Liver (tissue), 3 donors: Measurements from ENCODE around the gene TNFSF12.

ENCODE experiments used
- EGR1 ChIP-seq, 2 donors: IDR thresholded peaks; 2 replicates each; pipeline ENCODE4 v1.6.1; 2016 to 2018; ENCODE audit warnings: antibody characterized with exemption in 2 of 2, low read depth in 2 of 2
- HNF4G ChIP-seq: IDR thresholded peaks from 2 replicates; pipeline ENCODE4 v1.6.1; 2016; ENCODE audit warnings: antibody characterized with exemption
- JUND ChIP-seq, 2 donors: IDR thresholded peaks; 2 replicates each; pipeline ENCODE4 v1.6.1; 2016; ENCODE audit warnings: antibody characterized with exemption in 2 of 2
- MAX ChIP-seq: IDR thresholded peaks from 2 replicates; pipeline ENCODE4 v1.6.1; 2016; ENCODE audit warnings: antibody characterized with exemption
- RAD21 ChIP-seq, 2 donors: IDR thresholded peaks; 2 replicates each; pipeline ENCODE4 v1.6.1; 2016; ENCODE audit warnings: antibody characterized with exemption in 2 of 2, mild to moderate bottlenecking in 2 of 2
- REST ChIP-seq: IDR thresholded peaks from 2 replicates; pipeline ENCODE4 v1.6.1; 2016; ENCODE audit warnings: antibody characterized with exemption, mild to moderate bottlenecking
- RXRA ChIP-seq, 2 donors: IDR thresholded peaks; 2 replicates each; pipeline ENCODE4 v1.6.1; 2017 to 2018; ENCODE audit warnings: antibody characterized with exemption in 2 of 2, mild to moderate bottlenecking in 1 of 2
- TAF1 ChIP-seq: conservative IDR thresholded peaks from 2 replicates; pipeline ENCODE4 v1.6.1; 2016; ENCODE audit warnings: antibody characterized with exemption, mild to moderate bottlenecking
- YY1 ChIP-seq: IDR thresholded peaks from 2 replicates; pipeline ENCODE4 v1.6.1; 2016; ENCODE audit warnings: antibody characterized with exemption, mild to moderate bottlenecking
- ZBTB33 ChIP-seq: IDR thresholded peaks from 2 replicates; pipeline ENCODE4 v1.6.1; 2016; ENCODE audit warnings: antibody characterized with exemption
- TF ChIP-seq, protein P1 (sequence below): fragments of 150-350 bp; IDR thresholded peaks from 2 replicates; pipeline ENCODE4 v1.5.1; 2017; ENCODE audit warnings: improper control_type of control experiment, low read depth, low read length; ENCODE audit not compliant: missing input control
- donor health status: healthy.
- donor health status: healthy.

GRCh38 chr17:7573324-7574080 lies 24.6 kb downstream of the TNFSF12 start:
- no peak for TF ChIP-seq TAF1
- TF ChIP-seq, protein P1, sequence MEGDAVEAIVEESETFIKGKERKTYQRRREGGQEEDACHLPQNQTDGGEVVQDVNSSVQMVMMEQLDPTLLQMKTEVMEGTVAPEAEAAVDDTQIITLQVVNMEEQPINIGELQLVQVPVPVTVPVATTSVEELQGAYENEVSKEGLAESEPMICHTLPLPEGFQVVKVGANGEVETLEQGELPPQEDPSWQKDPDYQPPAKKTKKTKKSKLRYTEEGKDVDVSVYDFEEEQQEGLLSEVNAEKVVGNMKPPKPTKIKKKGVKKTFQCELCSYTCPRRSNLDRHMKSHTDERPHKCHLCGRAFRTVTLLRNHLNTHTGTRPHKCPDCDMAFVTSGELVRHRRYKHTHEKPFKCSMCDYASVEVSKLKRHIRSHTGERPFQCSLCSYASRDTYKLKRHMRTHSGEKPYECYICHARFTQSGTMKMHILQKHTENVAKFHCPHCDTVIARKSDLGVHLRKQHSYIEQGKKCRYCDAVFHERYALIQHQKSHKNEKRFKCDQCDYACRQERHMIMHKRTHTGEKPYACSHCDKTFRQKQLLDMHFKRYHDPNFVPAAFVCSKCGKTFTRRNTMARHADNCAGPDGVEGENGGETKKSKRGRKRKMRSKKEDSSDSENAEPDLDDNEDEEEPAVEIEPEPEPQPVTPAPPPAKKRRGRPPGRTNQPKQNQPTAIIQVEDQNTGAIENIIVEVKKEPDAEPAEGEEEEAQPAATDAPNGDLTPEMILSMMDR, result no peak
- no peak for TF ChIP-seq JUND (IDR thresholded peaks at IDR 0.05)
- no peak for TF ChIP-seq REST
- TF ChIP-seq EGR1 (IDR thresholded peaks at IDR 0.05; ENCODE audit: low read depth in 2 of 2), result no peak
- no peak for TF ChIP-seq ZBTB33
- peak; percentile 66 for TF ChIP-seq YY1
- TF ChIP-seq HNF4G, result no peak
- peak; percentile 69 to 87 for TF ChIP-seq RXRA (IDR thresholded peaks at IDR 0.05)
- TF ChIP-seq RAD21 (IDR thresholded peaks at IDR 0.05), result no peak
- TF ChIP-seq MAX, result peak; percentile 47
